CD4-positive, alpha-beta T cell treated with Interleukin-1 beta for 1 hour (primary cell): ENCODE measurements around the gene CIBAR2.
"Not testable (repeated sequence)": the region's sequence is repeated elsewhere in the genome, so short reads cannot be mapped to it uniquely, and the experiment has no call there.

Experiments
- DNase-seq, 2 donors: peaks; one replicate each; pipeline ENCODE4 v3.0.0-alpha.2; 2020 to 2022

The CIBAR2 gene

DNA sequence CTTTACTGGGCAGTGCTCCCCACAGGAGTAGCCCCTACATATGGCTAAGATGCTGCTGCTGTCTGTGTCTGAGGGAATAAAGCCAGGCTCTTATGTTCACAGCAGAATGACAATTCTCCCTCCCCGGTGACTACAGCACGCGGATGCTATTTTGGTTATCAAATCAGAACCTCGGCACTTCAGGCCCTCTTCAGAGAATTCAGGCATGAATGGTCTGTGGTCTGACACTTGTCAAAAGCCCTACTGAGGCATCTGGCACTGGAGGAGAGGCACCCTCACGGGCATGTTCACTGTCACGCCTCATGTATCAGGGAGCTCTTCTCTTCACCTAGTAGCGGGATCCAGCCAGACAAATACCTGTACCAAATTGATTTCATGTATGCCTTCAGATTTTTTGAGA is 54.3 kb downstream of the CIBAR2 start:
- no peak for DNase-seq

DNA sequence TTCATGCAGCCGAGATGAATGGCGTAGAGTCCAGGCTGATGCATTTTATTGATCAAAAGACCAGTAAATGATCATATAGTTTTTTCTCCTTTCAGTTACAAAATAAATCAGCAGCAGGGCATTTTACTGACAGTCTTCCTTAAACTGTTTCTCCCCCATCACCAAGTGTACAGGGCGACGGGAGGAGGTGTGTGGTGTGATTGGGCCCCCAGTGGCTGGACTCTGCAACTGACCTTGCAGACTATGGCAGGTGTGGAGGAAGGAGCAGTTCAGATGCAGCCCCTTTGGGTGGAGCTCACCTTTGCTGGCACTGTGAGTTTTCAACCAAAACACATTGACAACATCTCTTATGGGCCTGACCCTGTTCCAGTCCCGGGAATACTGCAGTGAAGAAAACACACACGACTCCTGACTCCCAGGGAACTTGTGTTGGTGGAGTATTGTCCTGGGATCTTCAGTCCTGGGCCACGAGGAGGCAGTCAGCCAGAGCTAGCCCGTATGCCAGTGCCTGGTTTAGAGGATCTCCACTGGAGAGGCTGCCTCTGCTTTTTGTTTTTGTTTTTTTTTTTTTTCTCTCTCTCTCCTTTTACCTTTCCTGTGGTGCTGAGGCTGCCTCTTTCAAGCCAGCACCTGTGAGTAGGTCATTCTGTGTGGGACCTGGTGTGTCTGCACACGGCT is 54.9 kb downstream of the CIBAR2 start:
- DNase-seq = no peak

DNA sequence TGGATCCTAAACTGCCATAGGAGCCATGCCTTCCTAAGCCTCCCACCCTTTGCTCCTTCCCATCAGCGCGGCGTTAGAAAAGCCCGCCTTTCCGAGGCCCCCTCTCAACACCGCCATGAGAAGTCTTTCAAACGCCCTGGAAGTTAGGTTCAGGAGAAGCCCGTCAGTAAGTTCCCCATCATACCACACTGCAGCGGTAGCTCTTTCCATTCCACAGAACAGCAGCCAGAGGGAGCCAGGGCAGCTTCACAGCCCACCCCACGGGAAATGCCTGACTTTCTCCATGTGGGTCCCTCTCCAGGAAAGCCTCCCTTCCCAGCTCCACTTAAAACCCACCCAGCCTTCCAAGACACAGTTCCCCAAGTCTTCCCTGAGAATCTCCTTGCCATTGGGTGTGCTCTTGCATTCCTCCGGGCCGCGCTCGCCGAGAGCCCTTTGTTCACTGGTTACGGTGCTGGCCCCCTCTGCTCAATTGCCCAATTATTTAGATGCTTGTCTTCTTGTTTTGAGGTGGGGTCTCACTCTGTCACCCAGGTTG is 56.0 kb downstream of the CIBAR2 start:
- peak in 1 of 2 donors; percentile 17 for DNase-seq

DNA sequence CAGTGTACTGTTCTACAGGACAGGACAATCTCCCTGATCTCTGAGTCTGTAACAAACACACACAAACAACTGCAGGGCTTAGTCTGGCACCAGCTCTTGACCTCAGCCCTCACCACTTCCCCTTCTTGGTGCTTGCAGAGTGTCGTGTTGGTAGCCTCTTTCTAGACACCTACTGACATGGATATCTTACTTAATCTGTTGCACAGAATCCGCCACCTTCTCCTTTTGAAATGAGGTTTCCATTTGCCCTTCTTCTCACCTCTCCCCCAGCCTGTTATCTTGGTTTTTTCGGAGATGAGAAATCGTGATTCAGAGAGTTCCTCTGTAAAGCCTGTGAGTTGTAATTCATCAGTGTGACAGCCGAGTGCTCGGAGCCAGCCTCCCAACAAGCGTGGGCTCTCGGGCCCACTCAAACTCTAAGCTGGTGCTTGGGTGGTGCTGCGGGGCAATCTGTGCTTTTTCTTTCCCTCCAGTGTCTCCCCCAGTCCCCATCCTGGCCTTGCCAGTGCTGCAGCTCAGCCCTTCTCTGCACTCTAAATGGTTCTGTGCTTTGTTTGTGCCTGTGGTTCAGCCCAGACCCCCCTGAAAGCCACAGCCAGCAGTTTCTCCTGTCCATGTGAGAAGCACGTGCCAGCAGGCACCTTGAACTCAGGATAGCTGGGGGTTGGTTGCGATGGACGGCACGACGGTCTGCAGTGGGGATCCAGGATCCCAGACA is 56.6 kb downstream of the CIBAR2 start:
- DNase-seq = peak; percentile 81 to 83

- no peak for DNase-seq
Measured at GRCh38 chr16:85054948-85055492, 57.3 kb downstream of the CIBAR2 start.

DNA sequence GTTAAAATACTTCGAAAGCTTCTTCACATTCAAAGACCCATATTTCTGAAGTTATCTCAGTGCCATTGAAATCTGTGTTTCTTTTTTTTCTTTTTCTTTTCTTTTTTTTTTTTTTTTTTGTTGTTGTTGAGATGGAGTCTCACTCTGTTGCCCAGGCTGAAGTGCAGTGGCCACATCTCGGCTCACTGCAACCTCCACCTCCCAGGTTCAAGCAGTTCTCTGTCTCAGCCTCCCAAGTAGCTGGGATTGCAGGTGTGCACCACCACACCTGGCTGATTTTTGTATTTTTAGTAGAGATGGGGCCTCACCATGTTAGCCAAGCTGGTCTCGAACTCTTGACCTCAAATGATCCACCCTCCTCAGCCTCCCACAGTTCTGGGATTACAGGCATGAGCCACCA is 58.0 kb downstream of the CIBAR2 start:
- not testable (repeated sequence) for DNase-seq

DNA sequence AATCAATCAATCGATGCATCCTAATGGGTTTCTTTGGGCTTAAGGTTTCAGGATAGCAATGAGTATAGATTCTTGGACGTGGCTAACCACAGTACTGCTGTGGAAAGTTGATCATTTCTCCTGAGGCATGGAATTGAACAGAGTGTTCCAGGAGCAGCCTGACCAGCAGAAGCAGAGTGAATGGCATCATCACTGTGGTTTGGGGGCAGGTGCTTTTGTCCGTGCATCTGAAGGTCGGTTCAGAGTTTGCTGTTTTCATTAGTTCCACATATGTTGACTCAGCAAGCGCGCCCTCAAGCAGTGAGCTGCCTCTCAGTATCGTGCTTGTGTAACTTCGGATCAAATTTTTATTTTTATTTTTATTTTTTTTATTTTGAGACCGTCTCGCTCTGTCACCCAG is 59.7 kb downstream of the CIBAR2 start:
- DNase-seq = no peak

GRCh38 chr16:85051683-85052082 is 60.6 kb downstream of the CIBAR2 start:
- no peak for DNase-seq

- no peak for DNase-seq
Measured at GRCh38 chr16:85051067-85051581, 61.1 kb downstream of the CIBAR2 start.

GRCh38 chr16:85049706-85050305 is 62.5 kb downstream of the CIBAR2 start:
- DNase-seq = no peak

GRCh38 chr16:85048921-85049562 is 63.2 kb downstream of the CIBAR2 start:
- no peak for DNase-seq
